Panc1 (cell line): ENCODE measurements around the gene ATAD2B.

Source experiments
- CTCF ChIP-seq: fragments of 450-650 bp; IDR thresholded peaks from 2 replicates; pipeline ENCODE4 v1.5.1; 2017; ENCODE audit warnings: mild to moderate bottlenecking
- POLR2AphosphoS5 ChIP-seq: IDR thresholded peaks from 2 replicates; pipeline ENCODE4 v1.6.1; 2012; ENCODE audit warnings: mild to moderate bottlenecking, low read depth, low read length, moderate library complexity
- REST ChIP-seq, 2 experiments: IDR thresholded peaks; 2 replicates each; pipeline ENCODE4 v1.6.1; 2011 to 2012; ENCODE audit warnings: low read depth in 2 of 2, control low read depth in 1 of 2, low read length in 1 of 2, mild to moderate bottlenecking in 1 of 2, moderate library complexity in 1 of 2; ENCODE audit not compliant: insufficient read depth in 1 of 2
- SIN3A ChIP-seq: IDR thresholded peaks from 2 replicates; pipeline ENCODE4 v1.6.1; 2012; ENCODE audit warnings: low read depth, mild to moderate bottlenecking, low read length, moderate library complexity, borderline replicate concordance; ENCODE audit not compliant: insufficient read depth
- TCF7L2 ChIP-seq: IDR thresholded peaks from 2 replicates; pipeline ENCODE4 v1.6.1; 2011; ENCODE audit warnings: mild to moderate bottlenecking, low read depth, low read length, inconsistent platforms

- TF ChIP-seq REST (IDR thresholded peaks at IDR 0.05; ENCODE audit: insufficient read depth in 1 of 2, low read depth in 2 of 2, low read length in 1 of 2) (no peak), CTCF (no peak), POLR2AphosphoS5 (no peak), SIN3A (no peak), TCF7L2 (no peak)
Measured at GRCh38 chr2:23904215-23904614, 22.7 kb downstream of the ATAD2B start.
